C1 segment of cervical spinal cord (tissue), 14 donors: ENCODE results near the gene GPS1.

Source experiments
- DNase-seq, 14 donors: peaks; one replicate each; lab custom pipeline; 2025; lab: John Stamatoyannopoulos, UW

Gene GPS1

GRCh38 chr17:82076785-82077591, 25.3 kb downstream of the GPS1 start:
- no peak for DNase-seq

DNA sequence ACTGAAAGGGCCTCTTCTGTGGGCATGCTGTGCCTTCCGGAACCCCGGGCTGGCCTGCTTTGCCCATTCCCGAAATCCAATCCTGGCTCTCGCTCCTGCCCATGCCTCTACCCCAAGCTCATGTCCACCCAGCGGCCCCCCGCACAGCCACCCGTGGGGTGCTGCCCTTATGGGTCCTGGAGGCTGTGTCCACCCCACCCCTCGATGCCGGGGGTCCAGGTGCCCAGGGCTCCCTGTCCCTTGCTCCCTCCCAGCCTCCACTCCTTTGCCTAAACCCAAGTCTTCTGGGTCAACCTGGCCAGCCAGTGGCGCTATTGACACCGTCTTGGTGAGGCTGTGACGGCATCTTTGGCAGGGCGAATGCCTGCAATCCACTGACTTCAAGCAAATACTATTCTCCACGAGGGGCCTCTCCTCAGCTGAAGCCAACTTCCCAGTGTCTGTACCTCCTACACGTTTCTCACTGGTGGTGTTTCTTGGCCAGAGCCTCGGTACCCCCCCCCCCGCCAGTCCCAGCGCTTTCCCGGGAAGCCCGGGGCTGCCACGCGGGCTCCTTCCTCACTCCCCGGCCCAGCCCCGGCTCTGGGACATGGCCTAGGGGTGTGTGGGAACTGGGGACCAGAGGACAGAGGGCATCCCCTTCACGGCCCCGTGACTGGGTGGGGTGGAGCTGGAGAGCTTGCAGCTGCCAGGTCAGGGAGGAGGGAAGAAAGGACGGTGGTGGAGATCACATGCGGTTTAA, 26.1 kb downstream of the GPS1 start:
- peak in 1 of 14 donors; percentile 22 for DNase-seq

- no peak for DNase-seq
Observed at GRCh38 chr17:82078433-82078832, 26.7 kb downstream of the GPS1 start.

DNA sequence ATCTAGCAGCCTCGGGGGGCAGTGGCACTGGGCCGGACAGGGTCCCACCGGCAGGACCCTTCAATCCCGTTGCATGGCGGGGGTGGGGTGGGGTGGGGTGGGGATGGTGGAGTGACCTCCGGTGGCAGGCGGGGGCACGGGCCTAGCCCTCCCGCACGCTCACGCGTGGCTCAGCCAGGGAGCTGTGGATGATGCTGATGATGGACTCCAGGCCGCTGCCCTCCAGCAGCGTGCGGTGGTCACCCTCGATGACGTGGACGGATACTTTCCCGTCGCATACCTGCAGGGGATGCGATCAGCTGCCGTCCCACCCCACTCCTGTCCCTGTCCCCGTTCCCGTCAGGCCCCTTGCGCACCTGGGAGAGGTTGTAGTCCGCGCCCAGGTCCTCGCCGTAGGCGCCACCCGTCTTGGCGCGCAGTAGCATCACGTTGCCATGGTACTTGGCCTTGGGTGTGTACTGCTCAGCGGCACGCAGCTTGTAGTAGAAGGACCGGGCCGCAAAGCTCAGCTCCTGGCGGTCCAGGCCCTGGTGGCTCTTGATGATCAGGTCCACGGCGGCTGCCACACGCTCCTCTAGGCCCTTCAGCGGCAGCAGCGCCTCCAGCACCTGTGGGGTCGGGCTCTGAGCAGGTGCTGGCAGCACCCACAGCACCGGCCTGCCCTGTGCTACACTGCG, 27.4 kb downstream of the GPS1 start:
- no peak for DNase-seq

DNA sequence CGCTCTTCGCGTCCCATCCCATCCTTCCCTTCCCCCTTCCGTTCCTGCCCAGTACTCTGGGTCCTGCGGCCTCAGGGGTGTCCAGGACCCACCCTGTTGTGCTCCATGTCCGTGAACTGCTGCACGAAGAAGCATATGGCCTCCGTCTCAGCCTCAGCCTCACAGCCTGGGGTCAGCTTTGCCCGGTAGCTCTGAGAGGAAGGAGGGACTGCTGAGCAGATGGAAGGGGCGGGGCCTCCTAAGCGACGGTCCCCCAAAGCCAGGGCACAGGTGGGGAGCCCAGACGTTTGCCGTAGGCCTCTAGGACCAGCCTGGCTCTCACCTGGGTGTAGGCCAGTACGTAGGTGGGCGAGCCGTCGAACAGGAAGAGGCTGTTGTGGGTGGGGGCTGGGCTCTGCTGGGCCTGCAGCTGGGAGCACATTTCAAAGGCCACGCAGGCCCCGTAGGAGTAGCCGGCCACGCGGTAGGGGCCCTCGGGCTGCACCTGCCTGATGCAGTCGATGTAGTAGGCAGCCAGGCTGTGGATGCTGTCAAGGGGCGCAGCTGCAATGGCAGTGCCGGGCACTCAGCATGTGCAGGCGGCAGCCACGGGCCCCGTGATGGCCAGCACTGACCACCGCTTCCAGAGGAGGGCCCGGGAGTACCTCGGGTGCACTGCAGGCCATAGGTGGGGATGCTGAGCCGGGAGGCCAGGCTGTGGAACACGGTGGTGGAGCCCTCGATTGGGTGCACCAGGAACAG, 28.5 kb downstream of the GPS1 start:
- peak in 1 of 14 donors; percentile 17 for DNase-seq

- DNase-seq = no peak
Observed at GRCh38 chr17:82080789-82081464, 29.2 kb downstream of the GPS1 start.

GRCh38 chr17:82081546-82081945, 29.8 kb downstream of the GPS1 start:
- DNase-seq = no peak

DNA sequence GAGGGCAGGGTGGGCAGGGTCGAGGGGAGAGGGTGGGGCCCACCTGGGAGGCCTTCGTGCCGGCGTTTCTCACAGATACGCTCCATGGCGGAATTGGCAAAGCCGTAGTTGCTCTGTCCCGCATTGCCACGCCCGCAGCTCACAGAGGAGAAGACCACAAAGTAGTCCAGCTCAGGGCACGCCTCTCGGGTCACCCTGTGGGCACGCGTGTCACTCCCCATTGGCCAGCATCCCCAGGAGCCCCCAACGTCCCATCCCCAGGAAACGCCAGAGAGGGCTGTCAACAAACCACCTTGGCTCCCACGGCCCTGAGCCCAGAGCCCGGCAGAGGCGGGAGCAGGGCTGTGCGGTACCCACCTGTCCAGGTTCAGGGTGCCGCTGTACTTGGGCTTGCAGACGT, 30.3 kb downstream of the GPS1 start:
- no peak for DNase-seq

- DNase-seq = no peak
Observed at GRCh38 chr17:82082456-82082855, 30.8 kb downstream of the GPS1 start.

DNA sequence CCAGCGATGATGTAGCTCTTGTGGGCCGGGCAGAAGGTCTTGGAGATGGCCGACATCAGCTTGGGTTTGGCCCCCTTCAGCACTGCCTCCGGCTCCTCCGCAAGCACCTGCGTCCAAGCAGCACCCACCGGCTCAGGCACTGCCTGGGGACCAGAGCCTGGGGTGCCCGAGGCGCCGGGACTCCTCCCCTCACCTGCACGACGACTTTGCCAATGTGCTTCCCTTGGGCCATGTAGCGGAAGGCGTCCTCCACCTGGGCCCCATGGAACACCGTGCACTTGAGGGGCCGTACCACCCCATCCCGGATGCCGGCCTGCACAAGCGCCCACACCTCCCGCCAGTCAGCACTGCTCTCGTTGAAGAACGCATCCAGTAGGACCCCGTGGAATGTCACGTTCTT, 31.3 kb downstream of the GPS1 start:
- no peak for DNase-seq

GRCh38 chr17:82083533-82084359, 32.0 kb downstream of the GPS1 start:
- DNase-seq = no peak

GRCh38 chr17:82084373-82085030, 32.8 kb downstream of the GPS1 start:
- no peak for DNase-seq

DNA sequence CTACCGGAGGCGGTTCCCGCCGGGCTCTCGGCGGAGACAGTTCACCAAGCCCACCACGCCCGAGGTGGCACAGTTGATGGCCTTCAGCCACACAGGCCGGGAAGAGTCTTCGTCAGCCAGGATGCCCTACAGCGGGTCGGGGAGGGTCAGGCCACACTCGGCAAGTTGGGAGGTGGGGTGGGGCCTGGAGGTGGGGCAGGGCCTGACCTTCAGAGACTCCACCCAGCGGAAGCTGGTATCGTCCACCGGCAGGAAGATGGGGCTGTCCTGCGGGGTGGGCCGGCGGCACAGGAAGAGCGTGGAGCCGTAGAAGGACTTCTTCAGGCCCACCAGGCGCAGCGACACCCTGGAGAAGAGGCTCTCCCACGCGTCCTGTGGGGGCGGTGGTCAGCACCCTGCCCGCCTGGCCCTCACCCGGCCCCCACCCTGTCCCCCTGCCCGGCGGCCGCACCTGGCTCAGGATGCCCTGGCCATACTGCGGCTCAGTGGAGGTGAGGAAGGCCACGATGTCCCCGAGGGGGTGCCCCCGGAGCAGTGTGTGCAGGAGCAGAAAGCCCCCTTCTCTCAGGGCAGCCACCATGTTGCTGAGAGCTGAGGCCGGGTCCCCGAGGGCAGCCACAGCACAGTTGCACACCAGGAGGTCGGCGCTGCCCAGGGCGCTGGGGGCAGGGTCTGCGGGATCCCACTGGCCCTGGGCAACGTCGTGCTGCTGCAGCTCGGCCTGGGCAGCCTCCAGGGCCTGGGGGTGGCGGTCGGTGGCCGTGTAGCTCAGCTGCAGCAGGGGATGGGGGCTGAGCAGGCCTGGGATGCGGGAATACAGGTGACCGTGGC, 33.5 kb downstream of the GPS1 start:
- no peak for DNase-seq

GRCh38 chr17:82085931-82086764, 34.5 kb downstream of the GPS1 start:
- no peak for DNase-seq

GRCh38 chr17:82086941-82087906, 35.5 kb downstream of the GPS1 start:
- DNase-seq = no peak

- DNase-seq = no peak
Observed at GRCh38 chr17:82087961-82088837, 36.5 kb downstream of the GPS1 start.
